Measurements from ENCODE around the gene FOXL3. TPM values are rescaled to one million over a fixed set of nuclear protein-coding genes. Genes with fewer than 3 reads are reported as not detected.

Gene FOXL3
- total RNA-seq, 1 experiment from 2014 or later, result not detected

- BruUV-seq (replicated peaks), result no TSS peak
- DNase-seq (ENCODE audit: low read depth, low spot score), result no peak
- in situ Hi-C loops (cut with HindIII; ENCODE audit: low pct_unique_long_range_greater_than_20kb, low sequenced_read_pairs), result no loop called here
These were observed 33.4 kb downstream of the FOXL3 start for GRCh38 chr7:323410-323809.

GRCh38 chr7:324011-324410, 34.0 kb downstream of the FOXL3 start:
- Histone ChIP-seq H3K36me3 (ENCODE audit: control insufficient read depth, insufficient read depth, low read length) (no peaks in the 10 kb centered on the region), H3K4me3 (ENCODE audit: low read depth in 2 of 2, low read length in 2 of 2) (no peak overlapping the region), H3K9me3 (ENCODE audit: control insufficient read depth, insufficient read depth, low read depth, low read length) (no peaks in the 10 kb centered on the region), H3K27me3 (ENCODE audit: control insufficient read depth, insufficient read depth, low read length) (peaks cover 8% of the 10 kb centered on the region), H3K4me1 (ENCODE audit: control insufficient read depth, insufficient read depth, low read length) (peaks cover 6% of the 10 kb centered on the region), H3K27ac (ENCODE audit: low read length) (no peak overlapping the region)
- DNase-seq (ENCODE audit: low read depth, low spot score), result no peak
- in situ Hi-C loops (cut with HindIII; ENCODE audit: low pct_unique_long_range_greater_than_20kb, low sequenced_read_pairs), result no loop called here
- POLR2A ChIA-PET, result no interaction called here
- intact Hi-C loops (cut with micrococcal nuclease; ENCODE audit: unreplicated experiment), result loop anchor here (10.0 kb wide), 1 partner anchor 451 kb away; no protein-coding TSS in a partner anchor
- TF ChIP-seq REST (IDR thresholded peaks at IDR 0.05; ENCODE audit: insufficient read depth in 1 of 2, low read depth in 2 of 2, low read length in 1 of 2), result no peak
- no peak for TF ChIP-seq TCF7L2 (IDR thresholded peaks at IDR 0.05; ENCODE audit: low read depth, low read length)
- no peak for TF ChIP-seq POLR2AphosphoS5 (IDR thresholded peaks at IDR 0.05; ENCODE audit: low read depth, low read length)
- no peak for TF ChIP-seq CTCF (IDR thresholded peaks at IDR 0.05)
- no peak for TF ChIP-seq SIN3A (IDR thresholded peaks at IDR 0.05; ENCODE audit: borderline replicate concordance, insufficient read depth, low read depth, low read length)
- no peak for ATAC-seq
- BruUV-seq (replicated peaks), result no TSS peak
- CTCF ChIA-PET, result no interaction called here

More at GRCh38 chr7:323410-323809, 33.4 kb downstream of the FOXL3 start:
- Histone ChIP-seq H3K27me3 (ENCODE audit: control insufficient read depth, insufficient read depth, low read length) (peaks cover 10% of the 10 kb centered on the region), H3K4me3 (ENCODE audit: low read depth in 2 of 2, low read length in 2 of 2) (no peak overlapping the region), H3K9me3 (ENCODE audit: control insufficient read depth, insufficient read depth, low read depth, low read length) (no peaks in the 10 kb centered on the region), H3K36me3 (ENCODE audit: control insufficient read depth, insufficient read depth, low read length) (no peaks in the 10 kb centered on the region), H3K4me1 (ENCODE audit: control insufficient read depth, insufficient read depth, low read length) (peaks cover 7% of the 10 kb centered on the region), H3K27ac (ENCODE audit: low read length) (no peak overlapping the region)
- ChIA-PET CTCF (no interaction called here), POLR2A (no interaction called here)
- intact Hi-C loops (cut with micrococcal nuclease; ENCODE audit: unreplicated experiment), result loop anchor here (10.0 kb wide), 1 partner anchor 451 kb away; no protein-coding TSS in a partner anchor
- TF ChIP-seq SIN3A (IDR thresholded peaks at IDR 0.05; ENCODE audit: borderline replicate concordance, insufficient read depth, low read depth, low read length), result no peak
- ATAC-seq, result no peak

- BruUV-seq (replicated peaks), result no TSS peak
- in situ Hi-C loops (cut with HindIII; ENCODE audit: low pct_unique_long_range_greater_than_20kb, low sequenced_read_pairs), result no loop called here
- ChIA-PET POLR2A (no interaction called here), CTCF (no interaction called here)
- Histone ChIP-seq H3K27me3 (ENCODE audit: control insufficient read depth, insufficient read depth, low read length) (no peaks in the 10 kb centered on the region), H3K36me3 (ENCODE audit: control insufficient read depth, insufficient read depth, low read length) (no peaks in the 10 kb centered on the region), H3K4me3 (ENCODE audit: low read depth in 2 of 2, low read length in 2 of 2) (no peak overlapping the region), H3K4me1 (ENCODE audit: control insufficient read depth, insufficient read depth, low read length) (peaks cover 3% of the 10 kb centered on the region), H3K9me3 (ENCODE audit: control insufficient read depth, insufficient read depth, low read depth, low read length) (no peaks in the 10 kb centered on the region), H3K27ac (ENCODE audit: low read length) (no peak overlapping the region)
- ATAC-seq, result no peak
- TF ChIP-seq REST (IDR thresholded peaks at IDR 0.05; ENCODE audit: insufficient read depth in 1 of 2, low read depth in 2 of 2, low read length in 1 of 2) (no peak), SIN3A (IDR thresholded peaks at IDR 0.05; ENCODE audit: borderline replicate concordance, insufficient read depth, low read depth, low read length) (no peak), TCF7L2 (IDR thresholded peaks at IDR 0.05; ENCODE audit: low read depth, low read length) (no peak), POLR2AphosphoS5 (IDR thresholded peaks at IDR 0.05; ENCODE audit: low read depth, low read length) (no peak), CTCF (IDR thresholded peaks at IDR 0.05) (no peak)
- DNase-seq (ENCODE audit: low read depth, low spot score), result no peak
- intact Hi-C loops (cut with micrococcal nuclease; ENCODE audit: unreplicated experiment), result loop anchor here (5.0 to 10.0 kb wide), 2 partner anchors 197 to 450 kb away; no protein-coding TSS in a partner anchor
These were observed 35.3 kb downstream of the FOXL3 start for GRCh38 chr7:325051-325798.

Data from Panc1 (cell line).